HG03432 (cell line): Measurements from ENCODE around the gene NT5DC2.

Experiments
- ATAC-seq: cut with Tn5 transposase; IDR thresholded peaks from one replicate; pipeline ENCODE4 v1.9.1; 2021; ENCODE audit warnings: mild to moderate bottlenecking, moderate library complexity; ENCODE audit not compliant: unreplicated experiment

NT5DC2 gene

DNA sequence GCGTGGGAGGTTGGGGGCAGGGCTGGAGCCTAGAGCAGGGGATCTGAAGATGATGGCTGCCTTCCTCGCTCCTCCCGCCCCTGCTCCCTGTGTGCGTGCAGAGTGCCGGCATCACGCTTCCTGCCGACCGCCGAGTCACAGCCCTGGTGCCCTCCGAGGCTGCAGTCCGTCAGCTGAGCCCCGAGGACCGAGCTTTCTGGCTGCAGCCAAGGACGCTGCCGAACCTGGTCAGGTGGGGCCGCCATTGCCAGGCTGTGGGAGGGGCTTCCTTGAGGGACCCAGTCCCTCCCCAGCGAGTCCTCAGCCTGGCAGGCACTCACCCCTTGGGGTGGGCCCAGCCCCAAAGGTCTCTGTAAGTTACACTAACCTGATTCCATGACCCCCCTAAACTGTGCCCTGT, 20.9 kb downstream of the NT5DC2 start:
- ATAC-seq: no peak

DNA sequence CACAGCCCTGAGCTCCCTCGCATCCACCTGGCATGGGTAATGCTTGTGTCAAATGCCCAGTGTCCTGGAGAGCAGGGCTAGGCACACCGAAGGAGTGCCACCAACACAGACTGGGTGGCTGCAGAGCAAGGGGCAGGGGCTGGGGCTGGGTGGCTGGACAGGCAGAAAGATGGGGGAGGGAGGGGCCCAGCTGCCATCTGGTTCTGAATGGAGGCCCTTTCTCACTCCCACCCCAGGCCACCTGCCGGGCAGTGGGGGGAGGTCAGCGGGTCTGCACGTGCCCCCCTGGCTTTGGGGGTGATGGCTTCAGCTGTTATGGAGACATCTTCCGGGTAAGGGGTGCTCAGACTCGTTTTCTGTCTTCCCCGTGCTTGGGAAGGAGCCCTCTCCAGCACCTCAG, 21.6 kb downstream of the NT5DC2 start:
- ATAC-seq: no peak

DNA sequence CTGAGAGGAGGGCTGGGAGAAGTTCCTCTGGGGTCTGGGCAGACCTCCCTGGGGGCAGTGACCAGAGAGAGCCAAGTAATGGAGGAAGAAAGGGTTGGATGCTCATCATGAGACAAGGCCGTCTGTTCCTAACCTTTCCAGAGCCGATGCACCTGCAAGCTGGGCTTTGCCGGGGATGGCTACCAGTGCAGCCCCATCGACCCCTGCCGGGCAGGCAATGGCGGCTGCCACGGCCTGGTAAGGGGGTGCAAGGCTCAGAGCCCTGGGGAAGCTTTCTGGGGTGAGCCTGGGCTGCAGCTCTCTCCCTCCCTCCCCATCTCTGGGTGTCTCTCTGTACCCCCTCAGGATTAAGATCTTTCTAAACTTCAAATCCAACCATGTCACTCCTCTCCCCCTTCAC, 22.1 kb downstream of the NT5DC2 start:
- no peak for ATAC-seq

DNA sequence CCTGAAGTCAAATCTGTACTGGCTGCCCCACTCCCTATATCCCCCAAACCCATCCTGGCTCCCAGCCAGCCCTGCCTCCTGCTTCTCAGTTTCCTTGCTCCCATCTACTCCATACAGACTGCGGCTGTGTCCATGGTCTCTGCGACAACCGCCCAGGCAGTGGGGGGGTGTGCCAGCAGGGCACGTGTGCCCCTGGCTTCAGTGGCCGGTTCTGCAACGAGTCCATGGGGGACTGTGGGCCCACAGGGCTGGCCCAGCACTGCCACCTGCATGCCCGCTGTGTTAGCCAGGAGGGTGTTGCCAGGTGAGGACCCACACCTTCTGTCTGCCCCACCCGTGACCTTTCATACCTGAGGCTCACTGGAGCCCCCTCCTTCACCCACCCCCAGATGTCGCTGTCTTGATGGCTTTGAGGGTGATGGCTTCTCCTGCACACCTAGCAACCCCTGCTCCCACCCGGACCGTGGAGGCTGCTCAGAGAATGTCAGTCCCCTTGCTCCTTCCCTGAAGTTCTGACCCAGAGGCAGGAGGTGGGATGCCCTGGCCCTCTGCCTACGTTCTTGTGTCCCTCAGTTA, 23.8 kb downstream of the NT5DC2 start:
- ATAC-seq: no peak

DNA sequence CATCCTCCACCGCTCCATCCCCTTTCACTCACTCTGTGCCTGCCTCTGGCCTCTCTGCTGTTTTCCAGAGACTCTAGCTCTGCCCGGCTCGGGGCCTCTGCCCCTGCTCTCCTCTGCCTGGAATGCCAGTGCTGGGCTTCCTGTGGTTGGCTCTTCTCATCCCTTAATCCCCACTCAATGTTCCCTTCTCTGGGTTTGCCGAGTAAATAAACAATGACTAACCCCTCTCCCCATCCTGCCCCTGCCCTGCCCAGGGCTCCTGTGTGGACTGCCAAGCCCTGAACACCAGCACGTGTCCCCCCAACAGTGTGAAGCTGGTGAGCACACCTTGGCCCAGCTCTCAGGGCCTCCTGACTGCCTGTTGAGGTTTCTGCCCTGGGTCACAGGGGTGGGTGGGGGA, 26.3 kb downstream of the NT5DC2 start:
- ATAC-seq: no peak

DNA sequence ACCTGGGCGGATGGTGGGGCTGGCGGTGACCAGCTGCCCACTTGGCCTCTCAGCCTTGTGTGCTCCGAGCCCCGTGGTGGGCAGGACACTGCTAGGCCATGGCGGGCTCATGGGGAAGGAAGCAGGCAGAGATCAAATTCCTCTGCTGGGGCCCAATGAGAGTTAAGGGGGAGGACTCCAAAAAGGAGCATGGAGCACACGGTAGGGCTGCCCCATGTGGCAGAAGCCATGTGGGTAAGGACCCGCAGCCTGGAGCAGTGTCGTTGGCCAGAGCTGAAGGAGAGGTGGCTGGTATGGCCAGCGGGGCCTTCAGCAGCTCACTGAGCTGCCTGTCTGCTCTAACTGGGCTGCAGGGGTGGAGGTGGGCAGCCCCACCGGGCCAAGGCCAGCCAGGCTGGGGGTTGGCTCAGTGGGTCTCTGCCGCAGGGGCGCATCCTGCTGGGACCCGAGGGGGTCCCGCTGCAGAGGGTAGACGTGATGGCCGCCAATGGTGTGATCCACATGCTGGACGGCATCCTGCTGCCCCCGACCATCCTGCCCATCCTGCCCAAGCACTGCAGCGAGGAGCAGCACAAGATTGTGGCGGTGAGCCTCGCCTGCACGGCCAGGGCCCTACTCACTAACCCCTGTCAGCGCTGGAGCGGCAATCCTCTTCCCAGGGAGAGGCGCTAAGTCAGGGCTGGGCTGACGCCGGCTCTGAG, 27.2 kb downstream of the NT5DC2 start:
- no peak for ATAC-seq

DNA sequence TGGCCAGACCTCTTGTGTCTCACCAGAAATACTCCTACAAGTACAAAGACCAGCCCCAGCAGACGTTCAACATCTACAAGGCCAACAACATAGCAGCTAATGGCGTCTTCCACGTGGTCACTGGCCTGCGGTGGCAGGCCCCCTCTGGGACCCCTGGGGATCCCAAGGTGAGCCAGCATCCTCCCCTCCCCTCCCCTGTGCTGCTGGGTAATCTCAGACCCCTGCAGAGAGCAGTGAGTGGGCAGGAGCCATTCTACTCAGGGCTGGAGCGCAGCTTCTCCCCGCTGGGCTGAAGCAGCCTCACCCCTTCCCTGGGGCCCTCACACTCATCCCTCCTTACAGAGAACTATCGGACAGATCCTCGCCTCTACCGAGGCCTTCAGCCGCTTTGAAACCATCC, 28.7 kb downstream of the NT5DC2 start:
- ATAC-seq: no peak

DNA sequence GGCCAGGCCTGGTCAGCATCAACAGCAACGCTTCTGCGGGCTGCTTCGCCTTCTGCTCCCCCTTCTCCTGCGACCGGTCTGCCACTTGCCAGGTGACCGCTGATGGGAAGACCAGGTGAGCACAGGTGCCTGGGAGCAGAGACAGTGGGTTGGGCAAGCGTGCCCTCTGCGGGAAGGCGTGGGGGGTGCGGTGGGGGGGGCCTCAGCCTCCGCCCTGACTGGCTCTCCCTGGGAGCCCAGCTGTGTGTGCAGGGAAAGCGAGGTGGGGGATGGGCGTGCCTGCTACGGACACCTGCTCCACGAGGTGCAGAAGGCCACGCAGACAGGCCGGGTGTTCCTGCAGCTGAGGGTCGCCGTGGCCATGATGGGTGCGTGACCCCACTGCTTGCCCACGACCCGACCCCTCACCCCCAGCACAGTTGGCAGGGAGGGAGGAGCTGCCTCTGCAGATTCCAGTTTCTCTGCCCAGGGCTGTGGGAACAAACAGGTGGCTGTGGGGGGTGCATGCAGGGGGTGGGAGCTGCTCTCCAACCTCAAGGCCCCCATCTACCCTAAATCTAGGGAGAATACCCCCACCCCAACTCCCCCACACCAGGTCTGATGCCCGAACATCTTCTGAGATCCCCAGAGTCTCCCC, 29.8 kb downstream of the NT5DC2 start:
- ATAC-seq: no peak

DNA sequence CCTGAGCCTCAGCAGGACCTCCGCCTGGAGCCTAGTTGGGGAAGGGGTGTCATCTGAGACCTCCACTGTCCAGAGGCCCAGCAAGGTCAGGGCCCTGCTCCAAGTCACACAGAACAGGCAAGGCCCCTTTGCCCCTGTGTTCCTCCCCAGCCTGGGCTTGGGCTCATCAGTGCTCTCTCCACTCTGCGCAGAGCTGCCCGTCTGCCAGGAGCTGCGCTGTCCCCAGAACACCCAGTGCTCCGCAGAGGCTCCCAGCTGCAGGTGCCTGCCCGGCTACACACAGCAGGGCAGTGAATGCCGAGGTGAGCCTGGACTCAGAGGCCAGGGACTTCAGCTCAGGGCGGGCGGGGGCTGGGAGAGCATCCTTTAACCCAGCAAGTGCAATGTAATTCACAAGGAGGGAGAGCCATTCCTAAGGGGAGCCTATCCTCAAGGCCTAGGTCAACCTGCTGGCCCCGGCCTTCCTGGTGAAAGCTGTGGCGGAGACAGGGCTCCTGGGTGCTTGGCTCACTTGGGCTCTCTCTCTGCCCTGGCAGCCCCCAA, 30.8 kb downstream of the NT5DC2 start:
- ATAC-seq: no peak

DNA sequence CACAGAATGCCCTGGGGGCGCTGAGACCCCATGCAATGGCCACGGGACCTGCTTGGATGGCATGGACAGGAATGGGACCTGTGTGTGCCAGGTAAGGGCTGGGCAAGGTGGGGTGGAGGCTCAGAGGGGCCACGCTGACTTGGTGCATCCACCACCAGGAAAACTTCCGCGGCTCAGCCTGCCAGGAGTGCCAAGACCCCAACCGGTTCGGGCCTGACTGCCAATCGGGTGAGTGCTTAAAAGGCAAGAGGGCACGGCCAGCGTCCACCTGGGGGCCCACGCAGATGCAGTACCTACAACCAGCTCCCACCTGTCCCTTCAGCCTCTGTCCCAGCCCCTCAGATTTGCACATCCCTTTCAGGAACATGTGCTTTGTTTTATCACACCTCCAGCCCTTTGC, 31.7 kb downstream of the NT5DC2 start:
- no peak for ATAC-seq

DNA sequence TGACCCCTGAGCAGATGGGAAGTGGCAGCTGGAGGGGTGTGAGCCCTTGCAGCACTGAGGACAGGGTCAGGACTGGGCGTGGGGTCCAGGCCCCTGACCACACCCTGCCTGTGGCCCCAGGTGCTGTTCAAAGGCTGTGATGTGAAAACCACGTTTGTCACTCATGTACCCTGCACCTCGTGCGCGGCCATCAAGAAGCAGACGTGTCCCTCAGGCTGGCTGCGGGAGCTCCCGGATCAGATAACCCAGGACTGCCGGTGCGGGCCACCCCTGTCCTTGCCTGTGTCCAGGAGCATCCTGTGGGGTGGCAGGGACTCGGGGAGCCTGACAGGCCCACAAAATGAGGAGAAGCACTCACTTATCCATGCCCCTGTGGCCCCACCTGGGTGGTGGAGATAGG, 32.6 kb downstream of the NT5DC2 start:
- ATAC-seq: no peak

DNA sequence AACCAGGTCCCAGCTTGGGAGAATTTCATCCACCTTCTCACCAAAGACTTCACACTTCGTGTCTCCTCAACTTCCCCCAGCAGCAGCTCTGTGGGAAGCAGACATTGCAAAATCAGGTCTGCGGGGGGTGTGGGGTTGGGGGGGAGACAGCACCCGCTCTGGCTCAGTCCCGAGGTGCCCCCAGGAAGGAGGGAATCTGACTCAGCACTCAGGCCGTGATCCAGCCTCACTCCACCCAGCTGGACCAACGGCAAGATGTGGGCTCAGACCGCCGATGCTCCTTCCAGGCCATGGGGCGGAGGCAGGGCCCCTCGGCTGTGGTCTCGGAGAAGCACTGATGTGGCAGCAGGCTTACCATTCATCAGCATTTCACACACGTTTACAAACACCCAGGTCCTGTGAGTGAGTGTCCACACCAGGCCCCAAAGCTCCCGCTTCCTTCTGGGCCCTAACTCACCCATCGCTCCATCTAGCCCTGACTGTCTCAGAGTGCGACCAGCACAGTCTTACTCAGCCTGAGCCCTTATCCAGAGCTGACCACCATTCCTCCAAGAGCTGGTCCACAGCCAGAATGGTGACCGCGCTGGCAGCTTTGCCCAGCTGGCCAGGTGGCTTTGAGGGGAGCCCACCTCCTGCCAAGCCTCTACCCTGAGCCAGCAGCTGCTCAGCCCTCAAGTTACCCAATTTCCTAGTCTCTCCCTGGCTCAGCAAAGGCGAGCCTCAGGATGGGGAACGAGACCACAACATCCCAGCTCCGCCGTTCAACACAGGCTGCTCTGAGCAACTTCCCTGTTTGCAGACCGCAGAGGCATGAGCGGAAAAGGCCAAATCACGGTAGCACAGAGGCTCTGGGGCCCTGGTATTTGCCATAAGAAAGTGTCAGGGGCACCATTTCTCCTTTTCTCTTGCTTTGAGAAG, 35.3 kb downstream of the NT5DC2 start:
- no peak for ATAC-seq

DNA sequence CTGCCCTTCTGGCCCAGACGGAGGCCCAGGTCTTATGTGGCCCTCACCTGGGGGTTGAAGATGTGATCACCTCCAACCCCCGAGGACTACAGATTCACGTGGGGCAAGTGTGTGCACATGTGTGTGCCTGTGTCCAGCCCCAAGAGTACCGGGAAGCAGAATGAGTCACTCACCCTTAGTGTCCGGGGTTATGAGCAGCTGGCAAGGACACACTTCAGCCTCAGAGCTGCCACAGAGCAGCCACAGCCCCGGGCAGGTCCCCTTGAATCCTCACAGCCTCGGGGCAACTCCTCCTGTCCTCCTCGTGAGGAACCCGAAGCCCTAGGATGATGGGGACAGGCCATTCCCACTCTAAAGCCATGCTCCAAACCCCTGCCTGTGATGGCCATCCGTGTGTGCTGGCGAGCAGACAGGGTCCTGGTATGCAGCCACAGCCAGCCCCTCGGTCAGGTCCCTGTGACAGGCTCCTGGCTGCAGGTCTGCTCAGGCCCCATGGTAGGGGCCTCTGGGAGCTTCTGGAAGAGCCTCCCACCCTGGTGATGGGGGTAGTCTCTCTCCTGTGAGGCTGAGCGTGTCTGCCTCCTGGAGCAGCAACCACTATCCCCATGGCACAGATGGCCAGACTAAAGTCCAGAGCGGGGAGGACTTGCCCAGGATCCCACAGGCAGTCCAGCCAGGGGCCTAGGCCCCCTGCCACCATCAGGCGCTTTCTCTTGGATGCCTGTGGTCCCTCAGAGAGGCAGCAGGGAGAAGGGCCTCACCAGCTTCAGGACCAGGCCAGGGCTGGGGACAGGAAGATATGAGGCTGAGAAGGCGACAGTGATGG, 37.7 kb downstream of the NT5DC2 start:
- no peak for ATAC-seq

DNA sequence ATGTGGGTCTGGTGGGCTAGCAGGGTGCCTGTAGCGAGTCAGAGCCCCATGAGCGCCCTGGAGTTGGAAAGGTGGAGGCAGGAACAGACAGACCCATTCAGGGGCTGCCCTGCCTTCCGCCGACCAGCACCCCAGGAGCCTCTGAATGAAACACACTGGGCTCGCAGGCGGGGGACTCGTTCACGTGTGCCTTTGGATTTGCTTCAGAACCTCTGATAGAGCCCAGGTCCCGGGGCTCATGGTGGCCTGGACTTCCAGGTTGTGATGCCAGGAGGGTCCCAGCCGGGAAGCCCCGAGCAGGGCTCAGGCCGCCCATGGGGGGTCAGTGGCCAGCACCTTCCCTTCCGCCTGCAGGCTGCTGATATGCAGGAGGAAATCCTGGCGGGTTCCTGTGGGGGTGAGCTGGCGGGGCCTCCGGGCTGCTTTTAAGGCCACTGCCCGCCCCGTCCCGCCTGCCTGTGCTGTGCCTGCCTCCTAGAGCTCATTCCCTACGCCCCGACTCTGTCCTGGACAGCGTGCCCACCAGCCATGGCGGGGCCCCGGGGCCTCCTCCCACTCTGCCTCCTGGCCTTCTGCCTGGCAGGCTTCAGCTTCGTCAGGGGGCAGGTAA, 38.7 kb downstream of the NT5DC2 start, which contains the start of gene STAB1:
STAB1 (plus strand) TSS at position 453 of the 610 bp plus-strand sequence; CDS start at position 529, 76 bp downstream.
- no peak for ATAC-seq

DNA sequence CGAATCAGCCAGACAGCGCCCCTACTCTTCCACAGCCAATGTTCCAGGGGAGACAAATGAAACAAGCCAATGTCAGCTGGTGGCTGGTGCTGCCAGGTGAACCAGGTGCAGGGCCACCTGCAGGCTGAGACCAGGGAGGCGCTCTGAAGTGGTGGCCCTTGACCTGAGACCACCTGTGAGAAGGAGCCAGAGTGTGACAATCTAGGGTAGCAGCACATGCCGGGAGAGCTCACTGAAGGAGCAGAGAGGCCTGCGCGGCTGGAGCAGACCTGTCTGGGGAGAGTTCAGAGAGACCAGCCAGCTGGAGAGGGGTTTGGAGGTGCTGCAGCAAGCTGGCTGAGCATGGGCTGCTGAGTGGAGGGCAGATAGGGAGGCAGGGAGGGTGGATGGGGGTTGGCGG, 39.2 kb downstream of the NT5DC2 start:
- no peak for ATAC-seq

DNA sequence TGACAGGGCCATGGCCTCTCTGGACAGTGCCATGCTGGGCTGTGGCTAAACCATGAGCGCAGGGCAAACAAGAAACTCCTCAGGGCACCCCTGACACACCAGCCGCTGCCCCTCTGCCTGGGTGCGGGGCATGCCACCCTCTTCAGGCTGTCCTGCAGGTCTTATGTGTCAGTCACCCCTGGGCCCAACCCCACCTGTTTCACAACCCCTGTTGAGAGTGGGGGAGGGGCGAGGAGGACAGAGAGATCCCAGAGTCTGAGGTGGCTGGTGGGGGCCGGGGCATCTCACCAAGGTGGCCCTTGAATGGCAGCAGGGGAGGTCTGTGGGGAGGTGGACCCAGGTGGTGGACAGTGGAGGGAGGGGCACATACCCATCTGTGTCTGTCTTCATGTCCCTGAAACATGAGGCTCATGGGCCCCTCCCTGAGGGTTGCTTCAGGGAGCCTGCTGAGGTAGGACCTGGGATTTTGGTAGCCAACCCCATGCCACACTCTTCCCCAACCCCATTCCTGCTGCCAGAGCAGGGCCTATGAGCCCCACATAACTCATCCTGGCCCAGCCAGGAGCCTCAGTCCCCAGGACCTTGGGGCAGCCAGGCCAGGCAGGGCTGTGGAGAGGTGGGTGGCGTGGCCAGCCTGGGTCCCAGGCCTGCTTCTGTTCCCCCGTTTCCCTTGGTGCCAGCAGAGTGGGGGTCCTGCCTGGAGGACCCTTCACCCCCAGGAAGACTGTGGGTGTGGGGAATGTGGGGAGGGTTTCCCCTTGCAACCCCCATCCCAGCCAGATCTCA, 40.2 kb downstream of the NT5DC2 start:
- no peak for ATAC-seq

DNA sequence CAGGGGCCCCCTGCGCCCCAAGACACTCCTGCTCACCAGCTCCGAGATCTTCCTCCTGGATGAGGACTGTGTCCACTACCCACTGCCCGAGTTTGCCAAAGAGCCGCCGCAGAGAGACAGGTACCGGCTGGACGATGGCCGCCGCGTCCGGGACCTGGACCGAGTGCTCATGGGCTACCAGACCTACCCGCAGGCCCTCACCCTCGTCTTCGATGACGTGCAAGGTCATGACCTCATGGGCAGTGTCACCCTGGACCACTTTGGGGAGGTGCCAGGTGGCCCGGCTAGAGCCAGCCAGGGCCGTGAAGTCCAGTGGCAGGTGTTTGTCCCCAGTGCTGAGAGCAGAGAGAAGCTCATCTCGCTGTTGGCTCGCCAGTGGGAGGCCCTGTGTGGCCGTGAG, 41.6 kb downstream of the NT5DC2 start:
- ATAC-seq: no peak

DNA sequence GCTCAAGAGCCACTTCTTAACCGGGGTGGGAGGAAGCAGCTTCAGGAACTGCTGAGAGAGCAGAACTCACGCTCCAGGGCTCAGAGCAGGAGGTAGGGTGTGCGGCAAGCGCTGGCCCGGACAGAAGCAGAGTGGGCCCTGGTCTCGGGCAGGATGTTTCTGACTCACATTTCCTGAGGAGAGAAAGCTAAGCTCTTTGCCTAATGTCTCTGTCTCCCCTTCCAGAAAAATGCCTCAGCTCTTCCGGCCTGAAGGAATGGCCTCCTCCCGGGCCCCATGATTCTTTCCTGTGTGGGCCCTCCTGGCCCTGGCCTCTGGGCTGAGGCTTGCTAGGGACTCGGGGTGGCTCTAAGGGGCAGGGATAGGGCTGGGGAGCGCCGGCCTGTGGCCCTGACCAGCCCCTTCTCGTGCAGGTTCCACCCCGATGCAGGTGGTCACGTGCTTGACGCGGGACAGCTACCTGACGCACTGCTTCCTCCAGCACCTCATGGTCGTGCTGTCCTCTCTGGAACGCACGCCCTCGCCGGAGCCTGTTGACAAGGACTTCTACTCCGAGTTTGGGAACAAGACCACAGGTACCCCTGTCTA, 42.6 kb downstream of the NT5DC2 start:
- no peak for ATAC-seq
